ENCODE measurements around the gene CYP2W1.

GRCh38 chr7:991729-992656, 9.0 kb downstream of the CYP2W1 start:
- TF ChIP-seq CTCF (IDR thresholded peaks at IDR 0.05) (no peak), POLR2A (IDR thresholded peaks at IDR 0.05) (no peak), POLR2AphosphoS5 (IDR thresholded peaks at IDR 0.05) (no peak), EP300 (IDR thresholded peaks at IDR 0.05; ENCODE audit: low read depth) (no peak)

Data from transverse colon (tissue), 4 donors.